AG09309 (cell line): ENCODE measurements around the gene MYORG.

Source experiments
- DNase-seq: peaks from one replicate; pipeline ENCODE4 v3.0.0-alpha.2; 2010; ENCODE audit warnings: low read depth
- H3K4me3 ChIP-seq: 2 replicates; pipeline ENCODE4 v1.5.1; 2011; ENCODE audit warnings: mild to moderate bottlenecking, low read depth, low read length, moderate library complexity; ENCODE audit not compliant: control insufficient read depth
- TF ChIP-seq, protein P1 (sequence below): IDR thresholded peaks from 2 replicates; pipeline ENCODE4 v1.5.1; 2011; ENCODE audit warnings: mild to moderate bottlenecking, low read depth, low read length, inconsistent platforms; ENCODE audit not compliant: insufficient read depth, control insufficient read depth; ENCODE audit errors: missing control alignments

The MYORG gene

DNA sequence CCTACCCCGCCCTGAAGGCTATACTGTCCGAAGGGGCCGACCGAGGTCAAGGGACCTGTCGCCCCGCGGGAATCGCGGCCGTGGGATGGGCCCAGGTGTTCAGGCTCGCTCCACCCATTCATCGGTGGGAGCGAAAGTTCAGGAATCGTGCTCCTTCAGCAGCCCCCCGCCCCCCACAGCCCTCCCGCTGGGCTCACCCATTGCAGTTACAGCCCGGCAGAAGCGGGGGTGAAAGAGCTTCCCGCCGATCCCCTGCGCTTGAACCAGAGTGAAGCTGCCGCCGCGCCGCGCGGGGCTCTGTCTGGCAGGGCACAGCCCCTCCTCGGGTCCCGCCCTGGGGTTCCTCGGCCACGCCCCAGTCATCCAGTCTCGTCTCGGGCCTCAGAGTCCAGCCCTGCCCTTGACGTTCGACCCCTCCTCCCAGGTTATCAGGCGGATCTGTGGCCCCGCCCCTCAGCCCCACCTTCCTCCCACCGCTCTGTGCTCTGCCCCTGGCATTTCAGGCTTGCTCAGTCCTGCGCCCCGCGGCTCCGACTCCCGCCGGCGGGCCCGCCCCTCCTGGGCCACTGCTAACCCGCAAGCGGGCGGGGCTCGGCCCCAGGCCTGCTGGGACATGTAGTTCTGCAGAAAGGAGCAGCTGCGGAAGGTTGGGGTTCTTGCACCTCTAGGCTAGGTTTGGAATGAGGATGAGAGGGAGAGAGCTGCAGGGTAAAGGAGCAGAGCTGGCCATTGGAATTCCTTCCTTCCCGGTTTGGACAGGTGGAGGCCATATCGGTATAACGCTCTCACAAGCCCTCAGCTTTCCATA, at the start of gene MYORG:
MYORG (minus strand) TSS at position 303 of the 808 bp plus-strand sequence. CDS start 3,955 bp downstream, outside the sequence.
- H3K4me3 ChIP-seq = peak within 1 kb of the TSS; percentile 59
- no peak for DNase-seq
- TF ChIP-seq, protein P1, sequence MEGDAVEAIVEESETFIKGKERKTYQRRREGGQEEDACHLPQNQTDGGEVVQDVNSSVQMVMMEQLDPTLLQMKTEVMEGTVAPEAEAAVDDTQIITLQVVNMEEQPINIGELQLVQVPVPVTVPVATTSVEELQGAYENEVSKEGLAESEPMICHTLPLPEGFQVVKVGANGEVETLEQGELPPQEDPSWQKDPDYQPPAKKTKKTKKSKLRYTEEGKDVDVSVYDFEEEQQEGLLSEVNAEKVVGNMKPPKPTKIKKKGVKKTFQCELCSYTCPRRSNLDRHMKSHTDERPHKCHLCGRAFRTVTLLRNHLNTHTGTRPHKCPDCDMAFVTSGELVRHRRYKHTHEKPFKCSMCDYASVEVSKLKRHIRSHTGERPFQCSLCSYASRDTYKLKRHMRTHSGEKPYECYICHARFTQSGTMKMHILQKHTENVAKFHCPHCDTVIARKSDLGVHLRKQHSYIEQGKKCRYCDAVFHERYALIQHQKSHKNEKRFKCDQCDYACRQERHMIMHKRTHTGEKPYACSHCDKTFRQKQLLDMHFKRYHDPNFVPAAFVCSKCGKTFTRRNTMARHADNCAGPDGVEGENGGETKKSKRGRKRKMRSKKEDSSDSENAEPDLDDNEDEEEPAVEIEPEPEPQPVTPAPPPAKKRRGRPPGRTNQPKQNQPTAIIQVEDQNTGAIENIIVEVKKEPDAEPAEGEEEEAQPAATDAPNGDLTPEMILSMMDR = no peak

DNA sequence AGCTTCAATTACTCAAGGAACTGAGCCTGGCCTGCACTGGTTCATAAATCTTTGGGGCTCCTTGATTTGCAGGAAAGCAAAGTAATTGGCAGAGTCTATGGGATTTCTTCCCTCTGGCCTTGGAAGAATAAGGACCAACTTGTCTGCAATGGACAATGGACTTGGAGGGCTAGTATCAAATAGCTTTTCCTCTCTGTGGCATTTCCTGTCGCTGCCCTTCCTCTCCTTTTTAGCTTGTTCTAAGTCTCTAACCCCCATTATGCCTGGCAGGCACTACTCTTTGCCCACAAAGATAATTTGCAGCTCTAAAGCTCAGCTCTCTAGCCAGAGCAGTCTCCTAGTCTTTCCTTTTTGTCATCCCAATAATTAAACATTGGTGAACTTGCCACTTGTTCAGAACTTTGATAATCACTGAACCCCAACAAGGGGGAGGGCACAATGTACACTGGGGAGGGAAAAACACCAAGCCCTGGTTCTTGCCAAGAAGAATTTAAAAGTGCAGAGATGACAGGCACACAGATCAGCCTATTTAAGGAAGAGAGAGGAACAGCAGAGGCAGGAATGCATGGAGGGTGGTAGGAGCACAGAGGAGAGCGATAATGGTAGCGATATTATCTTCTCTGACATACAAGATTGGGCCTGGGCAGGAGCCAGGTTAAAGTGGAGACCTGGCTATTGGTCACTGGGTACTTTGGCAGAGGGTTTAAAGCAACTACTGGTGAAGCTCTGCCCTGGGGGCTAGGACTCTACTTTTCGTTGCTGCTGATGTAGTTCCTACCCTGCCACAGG, 43.2 kb upstream of the MYORG start:
- H3K4me3 ChIP-seq = no peak overlapping the region
- TF ChIP-seq, protein P1 = no peak
- no peak for DNase-seq

DNA sequence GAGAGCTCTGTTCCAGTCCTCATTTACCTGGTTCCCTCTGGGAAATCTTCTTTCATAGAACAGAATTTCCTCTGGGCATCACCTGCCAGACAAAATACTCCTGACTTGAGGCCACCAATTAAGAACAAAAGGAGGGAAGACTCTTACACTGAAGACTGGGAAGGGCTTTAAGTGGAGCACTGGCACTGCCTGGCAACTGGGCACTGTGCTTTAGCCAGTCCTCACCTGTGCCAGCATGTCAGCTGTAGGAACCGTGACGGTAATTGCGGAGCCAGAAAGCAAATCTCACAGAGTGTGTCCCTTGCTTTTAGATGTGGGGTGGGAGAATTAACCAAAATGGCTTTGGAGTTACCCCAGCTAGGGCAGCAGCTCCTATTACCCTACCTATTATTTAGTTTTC, 41.0 kb upstream of the MYORG start:
- DNase-seq = no peak
- no peak overlapping the region for H3K4me3 ChIP-seq
- TF ChIP-seq, protein P1 = no peak

DNA sequence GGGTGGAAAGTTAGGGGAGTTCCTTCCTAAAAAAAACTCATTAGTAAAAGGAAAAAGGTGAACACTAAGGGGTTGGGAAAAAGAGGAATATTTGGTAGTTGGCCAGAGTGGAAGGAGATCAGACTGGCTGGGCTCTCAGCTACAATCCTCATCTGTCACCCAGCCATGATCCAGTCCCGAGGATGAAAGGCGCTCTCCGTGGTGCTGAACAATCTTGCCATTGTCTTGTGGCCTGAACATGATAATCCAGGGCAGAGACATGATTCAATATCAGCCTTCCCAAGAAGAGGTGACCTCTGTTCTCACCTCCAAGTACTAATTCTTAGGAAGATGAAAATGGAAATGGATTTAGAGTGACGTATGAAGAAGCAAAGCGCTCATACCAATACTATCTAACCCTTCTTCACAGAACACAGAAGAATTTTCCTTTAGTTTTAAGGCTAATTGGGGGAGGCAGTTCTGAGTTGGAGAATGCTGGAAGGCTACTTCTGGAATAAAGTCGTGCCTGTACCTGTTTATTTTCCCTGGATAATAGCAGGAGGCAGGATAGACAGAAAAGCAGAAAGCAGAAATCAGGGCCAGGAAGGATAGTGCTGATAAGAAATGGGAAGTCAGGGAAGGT, 36.6 kb upstream of the MYORG start:
- no peak overlapping the region for H3K4me3 ChIP-seq
- TF ChIP-seq, protein P1 = no peak
- no peak for DNase-seq

DNA sequence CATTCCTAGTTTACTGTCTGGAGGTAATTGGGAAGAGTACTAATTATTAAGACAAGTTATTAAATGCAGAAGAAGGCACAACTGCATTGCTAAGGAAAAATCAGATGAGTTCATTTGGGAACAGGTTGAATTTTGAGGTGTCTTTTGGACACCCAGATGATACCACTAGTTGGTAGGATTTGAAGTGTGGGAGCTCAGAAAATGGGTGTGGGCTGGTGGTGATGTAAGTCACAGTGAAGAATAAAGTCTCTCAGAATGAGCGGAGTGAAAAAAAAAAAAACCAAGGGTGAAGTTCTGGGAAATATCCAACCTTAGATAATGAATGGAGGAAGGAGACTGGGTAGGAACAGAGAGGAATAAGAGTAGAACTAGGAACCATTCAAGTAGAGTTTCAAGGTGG, 35.6 kb upstream of the MYORG start:
- TF ChIP-seq, protein P1 = no peak
- no peak overlapping the region for H3K4me3 ChIP-seq
- DNase-seq = no peak

DNA sequence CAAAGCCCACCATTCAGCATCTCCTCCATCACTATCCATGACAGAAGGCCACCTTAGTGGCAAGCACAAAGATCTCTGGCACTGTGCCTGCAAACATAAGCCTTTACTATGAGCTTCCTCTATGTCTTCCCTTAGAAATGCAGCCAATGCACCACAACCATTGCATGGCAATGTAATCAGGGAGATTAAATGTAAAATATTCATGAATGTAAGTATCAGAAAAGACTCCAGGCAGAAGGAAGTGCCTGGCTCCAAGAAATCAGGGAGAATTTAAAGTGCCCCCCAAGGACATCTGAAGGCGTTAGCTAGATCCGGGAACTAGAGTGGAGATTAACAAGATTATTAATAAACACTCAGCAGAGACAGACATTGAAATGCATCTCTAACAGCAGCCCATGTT, 32.5 kb upstream of the MYORG start:
- TF ChIP-seq, protein P1 = no peak
- DNase-seq = no peak
- no peak overlapping the region for H3K4me3 ChIP-seq
